Forelimb muscle (tissue), 1 donor: Measurements from ENCODE around the gene UBXN10. TPM values are rescaled to one million over a fixed set of nuclear protein-coding genes. Genes with fewer than 3 reads are reported as not detected.

Experiments
- DNase-seq: peaks from one replicate; pipeline ENCODE4 v3.0.0-alpha.2; 2013; ENCODE audit warnings: low read depth
- polyA plus RNA-seq: library from polyadenylated mRNA; unstranded; fragments of 120-200 nt; gene quantifications from one replicate; pipeline ENCODE4 v1.2.1, GENCODE V29; 2013; ENCODE audit not compliant: insufficient read length

UBXN10 gene
- polyA plus RNA-seq, 1 donor: 0.15 TPM

GRCh38 chr1:20234788-20235535 is 49.1 kb downstream of the UBXN10 start:
- DNase-seq: no peak

- no peak for DNase-seq
Observed at GRCh38 chr1:20237646-20238045, 51.8 kb downstream of the UBXN10 start.

GRCh38 chr1:20240012-20240411 is 54.1 kb downstream of the UBXN10 start:
- DNase-seq: no peak

- DNase-seq: no peak
Observed at GRCh38 chr1:20242890-20243479, 57.1 kb downstream of the UBXN10 start.

Other genes with a start within 250 kb of the UBXN10 start
- 0.57 TPM for gene PLA2G2A, start 206.5 kb upstream of the UBXN10 start, polyA plus RNA-seq
- 0.25 TPM for gene PLA2G5, start 115.9 kb upstream of the UBXN10 start, polyA plus RNA-seq
- 0.05 TPM for gene PLA2G2D, start 66.6 kb upstream of the UBXN10 start, polyA plus RNA-seq
- gene PLA2G2F, start 46.8 kb upstream of the UBXN10 start, polyA plus RNA-seq: not detected
- gene PLA2G2C, start 422 bp downstream of the UBXN10 start, polyA plus RNA-seq: 0.05 TPM
- gene VWA5B1, start 104.8 kb downstream of the UBXN10 start, polyA plus RNA-seq: 0.13 TPM